Karpas-422 (cell line): ENCODE measurements around the gene ALG1L2. TPM values are rescaled to one million over a fixed set of nuclear protein-coding genes. Genes with fewer than 3 reads are reported as not detected.
"Not testable (repeated sequence)": the region's sequence is repeated elsewhere in the genome, so short reads cannot be mapped to it uniquely, and the experiment has no call there.

Experiments used
- DNase-seq: peaks from one replicate; pipeline ENCODE4 v3.0.0-alpha.2; 2015
- H2AFZ ChIP-seq: fragments of 200-600 bp; sonication (generic); 2 replicates; pipeline ENCODE4 v1.6.1; 2014; ENCODE audit warnings: antibody characterized with exemption, low read length, mixed read lengths
- H3K27ac ChIP-seq: fragments of 200-600 bp; sonication (generic); 2 replicates; pipeline ENCODE4 v1.5.1; 2014; ENCODE audit warnings: mild to moderate bottlenecking, low read length, moderate library complexity
- H3K27me3 ChIP-seq: fragments of 200-600 bp; sonication (generic); 2 replicates; pipeline ENCODE4 v1.6.1; 2014; ENCODE audit warnings: low read length, mixed read lengths
- H3K36me3 ChIP-seq: fragments of 200-600 bp; sonication (generic); 2 replicates; pipeline ENCODE4 v1.6.1; 2014; ENCODE audit warnings: low read length, mixed read lengths; ENCODE audit not compliant: insufficient read depth
- H3K4me1 ChIP-seq: fragments of 200-600 bp; sonication (generic); 2 replicates; pipeline ENCODE4 v1.6.1; 2014; ENCODE audit warnings: mild to moderate bottlenecking, low read length, mixed read lengths
- H3K4me2 ChIP-seq: fragments of 200-600 bp; sonication (generic); 2 replicates; pipeline ENCODE4 v1.6.1; 2014; ENCODE audit warnings: low read length, low read depth, mild to moderate bottlenecking; ENCODE audit not compliant: poor library complexity, severe bottlenecking
- H3K4me3 ChIP-seq: fragments of 200-600 bp; sonication (generic); 2 replicates; pipeline ENCODE4 v1.5.1; 2014; ENCODE audit warnings: mild to moderate bottlenecking, antibody characterized with exemption, low read length, mixed read lengths
- H3K79me2 ChIP-seq: fragments of 200-600 bp; sonication (generic); 2 replicates; pipeline ENCODE4 v1.6.1; 2014; ENCODE audit warnings: mild to moderate bottlenecking, low read length, mixed read lengths
- H3K9ac ChIP-seq: fragments of 200-600 bp; sonication (generic); 2 replicates; pipeline ENCODE4 v1.6.0; 2014; ENCODE audit warnings: low read length
- H3K9me2 ChIP-seq: fragments of 200-600 bp; sonication (generic), shearing (Covaris generic); replicated peaks from 2 replicates; pipeline ENCODE4 v1.6.0; 2014; ENCODE audit warnings: mild to moderate bottlenecking, low read length, moderate library complexity; ENCODE audit not compliant: insufficient read depth
- H3K9me3 ChIP-seq: fragments of 300-700, 200-600 bp; sonication (generic); 2 replicates; pipeline ENCODE4 v1.6.1; 2014; ENCODE audit warnings: low read length, mixed read lengths
- H4K20me1 ChIP-seq: fragments of 200-600 bp; sonication (generic); 2 replicates; pipeline ENCODE4 v1.6.1; 2014; ENCODE audit warnings: mild to moderate bottlenecking, antibody characterized with exemption, low read length, low read depth; ENCODE audit not compliant: insufficient read depth
- total RNA-seq: library from RNA; depleted of rRNA; stranded (reverse); fragments of >200 nt; shearing (Covaris generic); gene quantifications from 2 replicates; pipeline ENCODE4 v1.2.3, GENCODE V29; 2014; ENCODE audit warnings: low replicate concordance

ALG1L2 gene
- total RNA-seq, 1 experiment from 2014 or later, result not detected

- H3K4me1 ChIP-seq, H3K4me3 ChIP-seq, H3K9me3 ChIP-seq, H3K27me3 ChIP-seq, H3K9ac ChIP-seq, H4K20me1 ChIP-seq, H3K9me2 ChIP-seq, H3K27ac ChIP-seq, H3K79me2 ChIP-seq, DNase-seq, H3K36me3 ChIP-seq, H2AFZ ChIP-seq, H3K4me2 ChIP-seq: not testable (repeated sequence)
These were observed 41.5 kb downstream of the ALG1L2 start for GRCh38 chr3:130122891-130123775.

DNA sequence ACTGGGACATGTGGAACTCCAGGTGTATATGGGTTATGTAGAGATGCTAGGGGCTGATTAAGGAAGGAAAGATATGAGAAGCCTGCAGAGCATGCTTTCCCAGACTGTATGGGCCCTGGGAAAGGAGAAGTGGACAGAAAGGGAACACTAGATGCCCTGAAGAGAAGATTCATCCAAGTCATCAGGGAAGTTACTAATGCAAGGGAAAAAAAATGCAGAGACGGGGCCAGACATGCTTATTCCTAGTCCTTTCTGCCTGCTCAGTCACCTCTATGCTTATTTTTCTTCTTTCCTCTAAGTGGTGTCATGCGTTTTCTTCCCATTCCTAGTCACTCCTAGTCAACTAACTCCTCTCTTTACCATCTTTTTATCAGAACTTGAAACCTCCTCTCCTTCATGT, 43.8 kb downstream of the ALG1L2 start:
- not testable (repeated sequence) for H3K9me3 ChIP-seq, H2AFZ ChIP-seq, H3K4me2 ChIP-seq, H3K27ac ChIP-seq, H3K36me3 ChIP-seq, H3K4me3 ChIP-seq, H4K20me1 ChIP-seq, H3K4me1 ChIP-seq, H3K9ac ChIP-seq, H3K9me2 ChIP-seq, H3K27me3 ChIP-seq, H3K79me2 ChIP-seq, DNase-seq

DNA sequence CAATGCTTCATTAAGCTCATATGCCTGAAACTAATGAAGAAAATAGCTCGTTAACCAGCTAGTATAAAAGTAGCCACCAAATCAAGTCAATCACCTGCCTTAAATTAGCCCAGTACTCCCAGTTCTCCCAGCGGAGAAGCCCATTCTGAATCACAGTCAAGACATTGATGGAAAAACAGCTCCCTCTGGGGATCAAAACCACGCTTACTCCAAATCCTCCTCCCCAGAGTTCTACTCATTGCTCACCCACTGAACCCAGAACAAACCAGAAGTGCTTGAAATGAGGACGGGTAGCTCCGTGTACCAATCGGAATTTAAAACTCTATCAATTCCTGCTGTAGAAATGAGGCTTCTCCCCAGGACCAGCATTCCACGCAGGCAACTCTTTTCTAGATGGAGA, 54.7 kb downstream of the ALG1L2 start:
- H3K4me1 ChIP-seq, H3K4me2 ChIP-seq, H3K27ac ChIP-seq, H4K20me1 ChIP-seq, H3K4me3 ChIP-seq, H3K9ac ChIP-seq, H3K36me3 ChIP-seq, DNase-seq, H3K9me3 ChIP-seq, H2AFZ ChIP-seq, H3K9me2 ChIP-seq, H3K79me2 ChIP-seq, H3K27me3 ChIP-seq: not testable (repeated sequence)

GRCh38 chr3:130137685-130138084, 56.1 kb downstream of the ALG1L2 start:
- H3K27ac ChIP-seq, H3K36me3 ChIP-seq, H3K9me3 ChIP-seq, H3K4me1 ChIP-seq, H2AFZ ChIP-seq, H3K4me3 ChIP-seq, H3K9me2 ChIP-seq, DNase-seq, H3K79me2 ChIP-seq, H3K9ac ChIP-seq, H3K4me2 ChIP-seq, H4K20me1 ChIP-seq, H3K27me3 ChIP-seq: not testable (repeated sequence)

DNA sequence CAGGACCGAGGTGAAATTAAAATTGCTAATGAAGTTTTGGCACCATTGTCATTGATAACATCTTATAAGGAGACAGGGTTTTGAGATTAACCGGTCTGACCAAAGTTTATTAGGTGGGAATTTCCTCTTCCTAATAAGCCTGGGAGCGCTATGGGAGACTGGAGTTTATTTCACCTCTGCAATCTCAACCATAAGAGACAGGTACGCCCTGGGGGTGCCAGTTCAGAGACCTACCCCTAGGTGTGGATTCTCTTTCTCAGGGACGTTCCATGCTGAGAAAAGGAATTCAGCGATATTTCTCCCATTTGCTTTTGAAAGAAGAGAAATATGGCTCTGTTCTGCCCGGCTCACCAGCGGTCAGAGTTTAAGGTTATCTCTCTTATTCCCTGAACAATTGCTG, 57.4 kb downstream of the ALG1L2 start:
- not testable (repeated sequence) for H3K4me3 ChIP-seq, H4K20me1 ChIP-seq, H3K4me2 ChIP-seq, H3K9me2 ChIP-seq, DNase-seq, H3K9ac ChIP-seq, H2AFZ ChIP-seq, H3K4me1 ChIP-seq, H3K36me3 ChIP-seq, H3K27ac ChIP-seq, H3K27me3 ChIP-seq, H3K79me2 ChIP-seq, H3K9me3 ChIP-seq

- not testable (repeated sequence) for H3K4me2 ChIP-seq
These were observed 59.1 kb downstream of the ALG1L2 start for GRCh38 chr3:130140756-130141155.

GRCh38 chr3:130143648-130144327, 62.2 kb downstream of the ALG1L2 start:
- not testable (repeated sequence) for H3K79me2 ChIP-seq, H3K4me1 ChIP-seq, H3K9me2 ChIP-seq, H3K27me3 ChIP-seq, H3K9me3 ChIP-seq, H3K36me3 ChIP-seq, H3K27ac ChIP-seq, H4K20me1 ChIP-seq, H3K9ac ChIP-seq, H3K4me2 ChIP-seq, H2AFZ ChIP-seq, H3K4me3 ChIP-seq
- peak; percentile 42 for DNase-seq

More at GRCh38 chr3:130140756-130141155, 59.1 kb downstream of the ALG1L2 start:
- not testable (repeated sequence) for H3K9me3 ChIP-seq, H3K27ac ChIP-seq, H3K27me3 ChIP-seq, H2AFZ ChIP-seq, H3K4me3 ChIP-seq, DNase-seq, H3K4me1 ChIP-seq, H3K9me2 ChIP-seq, H3K79me2 ChIP-seq, H3K9ac ChIP-seq, H3K36me3 ChIP-seq, H4K20me1 ChIP-seq

GRCh38 chr3:130144328-130144650, 62.7 kb downstream of the ALG1L2 start:
- H4K20me1 ChIP-seq, H3K27me3 ChIP-seq, H3K9me2 ChIP-seq, DNase-seq, H3K79me2 ChIP-seq, H3K9ac ChIP-seq, H3K27ac ChIP-seq, H3K4me2 ChIP-seq, H2AFZ ChIP-seq, H3K9me3 ChIP-seq, H3K4me1 ChIP-seq, H3K36me3 ChIP-seq, H3K4me3 ChIP-seq: not testable (repeated sequence)
